Activated naive CD8-positive, alpha-beta T cell (primary cell): ENCODE measurements around the gene RALGAPA2.
A peak's percentile ranks its signal among the peaks of the same experiment; 100 is the strongest.

Experiments
- H3K27ac Mint-ChIP-seq: one replicate; pipeline ENCODE4 v1.8.0; 2021; ENCODE audit warnings: mixed read lengths
- H3K27me3 Mint-ChIP-seq: one replicate; pipeline ENCODE4 v1.8.0; 2021; ENCODE audit warnings: mixed read lengths
- H3K36me3 Mint-ChIP-seq: one replicate; pipeline ENCODE4 v1.8.0; 2021; ENCODE audit warnings: mixed read lengths
- H3K4me1 Mint-ChIP-seq: one replicate; pipeline ENCODE4 v1.8.0; 2021; ENCODE audit warnings: low read depth, mixed read lengths
- H3K4me3 Mint-ChIP-seq: one replicate; pipeline ENCODE4 v1.8.0; 2021; ENCODE audit warnings: mild to moderate bottlenecking, mixed read lengths
- H3K9me3 Mint-ChIP-seq: one replicate; pipeline ENCODE4 v1.8.0; 2021; ENCODE audit warnings: low read depth, mixed read lengths

RALGAPA2 gene

GRCh38 chr20:20491784-20492264 lies 220.6 kb downstream of the RALGAPA2 start:
- Mint-ChIP-seq H3K27me3 (no peaks in the 10 kb centered on the region), H3K4me3 (peak overlapping the region; percentile 42), H3K27ac (peak overlapping the region; percentile 96), H3K9me3 (no peaks in the 10 kb centered on the region), H3K36me3 (peaks cover 31% of the 10 kb centered on the region), H3K4me1 (peaks cover 34% of the 10 kb centered on the region)

- H3K27ac Mint-ChIP-seq = peak overlapping the region; percentile 96
- peaks cover 34% of the 10 kb centered on the region for H3K4me1 Mint-ChIP-seq
- H3K4me3 Mint-ChIP-seq = peak overlapping the region; percentile 69
- peaks cover 36% of the 10 kb centered on the region for H3K36me3 Mint-ChIP-seq
- no peaks in the 10 kb centered on the region for H3K9me3 Mint-ChIP-seq
- no peaks in the 10 kb centered on the region for H3K27me3 Mint-ChIP-seq
These were observed 221.2 kb downstream of the RALGAPA2 start for GRCh38 chr20:20491110-20491783.

- Mint-ChIP-seq H3K36me3 (peaks cover 34% of the 10 kb centered on the region), H3K4me3 (peak overlapping the region; percentile 69)
These were observed 221.8 kb downstream of the RALGAPA2 start for GRCh38 chr20:20490673-20491072.

GRCh38 chr20:20489648-20490341 lies 222.6 kb downstream of the RALGAPA2 start:
- H3K27me3 Mint-ChIP-seq = no peaks in the 10 kb centered on the region
- H3K4me3 Mint-ChIP-seq = peak overlapping the region; percentile 9
- peaks cover 34% of the 10 kb centered on the region for H3K4me1 Mint-ChIP-seq
- no peaks in the 10 kb centered on the region for H3K9me3 Mint-ChIP-seq
- peaks cover 36% of the 10 kb centered on the region for H3K36me3 Mint-ChIP-seq
- H3K27ac Mint-ChIP-seq = peak overlapping the region; percentile 75

More at GRCh38 chr20:20490673-20491072, 221.8 kb downstream of the RALGAPA2 start:
- peaks cover 34% of the 10 kb centered on the region for H3K4me1 Mint-ChIP-seq
- H3K27me3 Mint-ChIP-seq = no peaks in the 10 kb centered on the region
- H3K9me3 Mint-ChIP-seq = no peaks in the 10 kb centered on the region
- peak overlapping the region; percentile 96 for H3K27ac Mint-ChIP-seq

GRCh38 chr20:20489054-20489453 lies 223.4 kb downstream of the RALGAPA2 start:
- peak overlapping the region; percentile 65 for H3K4me3 Mint-ChIP-seq
- H3K27me3 Mint-ChIP-seq = no peaks in the 10 kb centered on the region
- H3K27ac Mint-ChIP-seq = peak overlapping the region; percentile 89
- peaks cover 33% of the 10 kb centered on the region for H3K36me3 Mint-ChIP-seq
- no peaks in the 10 kb centered on the region for H3K9me3 Mint-ChIP-seq
- H3K4me1 Mint-ChIP-seq = peaks cover 34% of the 10 kb centered on the region

GRCh38 chr20:20488388-20488787 lies 224.1 kb downstream of the RALGAPA2 start:
- Mint-ChIP-seq H3K9me3 (no peaks in the 10 kb centered on the region), H3K27ac (peak overlapping the region; percentile 89), H3K4me3 (no peak overlapping the region), H3K27me3 (no peaks in the 10 kb centered on the region), H3K36me3 (peaks cover 30% of the 10 kb centered on the region), H3K4me1 (peaks cover 34% of the 10 kb centered on the region)

- no peak overlapping the region for H3K4me3 Mint-ChIP-seq
- H3K9me3 Mint-ChIP-seq = no peaks in the 10 kb centered on the region
- no peaks in the 10 kb centered on the region for H3K27me3 Mint-ChIP-seq
- peak overlapping the region; percentile 89 for H3K27ac Mint-ChIP-seq
- H3K4me1 Mint-ChIP-seq = peaks cover 37% of the 10 kb centered on the region
- peaks cover 31% of the 10 kb centered on the region for H3K36me3 Mint-ChIP-seq
These were observed 224.6 kb downstream of the RALGAPA2 start for GRCh38 chr20:20487811-20488210.

- Mint-ChIP-seq H3K27me3 (no peaks in the 10 kb centered on the region), H3K36me3 (peaks cover 26% of the 10 kb centered on the region), H3K4me1 (peaks cover 28% of the 10 kb centered on the region), H3K4me3 (no peak overlapping the region), H3K9me3 (no peaks in the 10 kb centered on the region), H3K27ac (peak overlapping the region; percentile 16)
These were observed 229.1 kb downstream of the RALGAPA2 start for GRCh38 chr20:20483328-20483727.

GRCh38 chr20:20482453-20482852 lies 230.0 kb downstream of the RALGAPA2 start:
- Mint-ChIP-seq H3K4me3 (no peak overlapping the region), H3K4me1 (peaks cover 24% of the 10 kb centered on the region)

GRCh38 chr20:20480689-20481088 lies 231.8 kb downstream of the RALGAPA2 start:
- Mint-ChIP-seq H3K27ac (peak overlapping the region; percentile 82), H3K9me3 (no peaks in the 10 kb centered on the region), H3K36me3 (peaks cover 22% of the 10 kb centered on the region), H3K27me3 (no peaks in the 10 kb centered on the region), H3K4me1 (peaks cover 24% of the 10 kb centered on the region), H3K4me3 (no peak overlapping the region)

More at GRCh38 chr20:20482453-20482852, 230.0 kb downstream of the RALGAPA2 start:
- Mint-ChIP-seq H3K27me3 (no peaks in the 10 kb centered on the region), H3K27ac (peak overlapping the region; percentile 43), H3K9me3 (no peaks in the 10 kb centered on the region), H3K36me3 (peaks cover 28% of the 10 kb centered on the region)

GRCh38 chr20:20480126-20480525 lies 232.3 kb downstream of the RALGAPA2 start:
- H3K27me3 Mint-ChIP-seq = no peaks in the 10 kb centered on the region
- H3K36me3 Mint-ChIP-seq = peaks cover 24% of the 10 kb centered on the region
- no peaks in the 10 kb centered on the region for H3K9me3 Mint-ChIP-seq
- peak overlapping the region; percentile 75 for H3K27ac Mint-ChIP-seq
- no peak overlapping the region for H3K4me3 Mint-ChIP-seq
- peaks cover 24% of the 10 kb centered on the region for H3K4me1 Mint-ChIP-seq

GRCh38 chr20:20477444-20478041 lies 234.9 kb downstream of the RALGAPA2 start:
- Mint-ChIP-seq H3K36me3 (peaks cover 33% of the 10 kb centered on the region), H3K9me3 (no peaks in the 10 kb centered on the region), H3K4me1 (peaks cover 20% of the 10 kb centered on the region), H3K27me3 (no peaks in the 10 kb centered on the region), H3K27ac (no peak overlapping the region), H3K4me3 (no peak overlapping the region)

GRCh38 chr20:20476504-20476903 lies 235.9 kb downstream of the RALGAPA2 start:
- peaks cover 35% of the 10 kb centered on the region for H3K36me3 Mint-ChIP-seq
- no peak overlapping the region for H3K4me3 Mint-ChIP-seq
- H3K4me1 Mint-ChIP-seq = peaks cover 14% of the 10 kb centered on the region
- no peaks in the 10 kb centered on the region for H3K27me3 Mint-ChIP-seq
- H3K9me3 Mint-ChIP-seq = no peaks in the 10 kb centered on the region
- no peak overlapping the region for H3K27ac Mint-ChIP-seq

- Mint-ChIP-seq H3K27me3 (no peaks in the 10 kb centered on the region), H3K36me3 (peaks cover 35% of the 10 kb centered on the region), H3K4me1 (no peaks in the 10 kb centered on the region), H3K27ac (no peak overlapping the region), H3K9me3 (no peaks in the 10 kb centered on the region), H3K4me3 (no peak overlapping the region)
These were observed 238.8 kb downstream of the RALGAPA2 start for GRCh38 chr20:20473657-20474056.

GRCh38 chr20:20472684-20473274 lies 239.7 kb downstream of the RALGAPA2 start:
- no peaks in the 10 kb centered on the region for H3K27me3 Mint-ChIP-seq
- H3K36me3 Mint-ChIP-seq = peaks cover 40% of the 10 kb centered on the region
- no peak overlapping the region for H3K27ac Mint-ChIP-seq
- no peaks in the 10 kb centered on the region for H3K4me1 Mint-ChIP-seq
- H3K4me3 Mint-ChIP-seq = no peak overlapping the region
- H3K9me3 Mint-ChIP-seq = no peaks in the 10 kb centered on the region
